T-helper 17 cell (primary cell): ENCODE results near the gene CWF19L1. TPM values are rescaled to one million over a fixed set of nuclear protein-coding genes. Genes with fewer than 3 reads are reported as not detected.

Experiments used
- ATAC-seq: fragments of 150-1000 bp; cut with Tn5 transposase; 2 replicates; pipeline ENCODE4 v1.10.0; 2021; ENCODE audit warnings: mild to moderate bottlenecking, moderate library complexity
- DNase-seq, 3 donors: peaks; one replicate each; pipeline versions ENCODE4 v3.0.0 to v3.0.0-alpha.2; 2020 to 2021
- H3K9me3 ChIP-seq: one replicate; pipeline ENCODE4 v1.7.0; 2013; ENCODE audit warnings: low read length, mild to moderate bottlenecking; ENCODE audit not compliant: control insufficient read depth, poor library complexity, severe bottlenecking
- H3K27ac Mint-ChIP-seq: one replicate; pipeline ENCODE4 v1.8.0; 2022; ENCODE audit warnings: mild to moderate bottlenecking, moderate library complexity, mixed read lengths
- H3K27me3 Mint-ChIP-seq: one replicate; pipeline ENCODE4 v1.8.0; 2022; ENCODE audit warnings: mixed read lengths
- H3K36me3 Mint-ChIP-seq: one replicate; pipeline ENCODE4 v1.8.0; 2022; ENCODE audit warnings: low read depth, mixed read lengths
- H3K4me1 Mint-ChIP-seq: one replicate; pipeline ENCODE4 v1.8.0; 2022; ENCODE audit warnings: mild to moderate bottlenecking, mixed read lengths
- H3K4me3 Mint-ChIP-seq: one replicate; pipeline ENCODE4 v1.8.0; 2022; ENCODE audit warnings: mild to moderate bottlenecking, moderate library complexity, mixed read lengths
- total RNA-seq, 4 donors: library from RNA in 2 of 4; stranded (reverse) in 2 of 4; gene quantifications; one replicate each; pipeline ENCODE4 v1.2.3 and lab custom pipeline; 2022 to 2026

The CWF19L1 gene
- total RNA-seq, 2 donors from 2014 or later, result 41.4 to 52.1 TPM

- Mint-ChIP-seq H3K36me3 (peaks cover 6% of the 10 kb centered on the region), H3K27me3 (no peaks in the 10 kb centered on the region), H3K4me3 (peak overlapping the region; percentile 97), H3K27ac (peak overlapping the region; percentile 98), H3K4me1 (peaks cover 51% of the 10 kb centered on the region)
- ATAC-seq (no peak), DNase-seq (no peak)
- H3K9me3 ChIP-seq, result no peaks in the 10 kb centered on the region
These were observed 82.6 kb downstream of the CWF19L1 start for GRCh38 chr10:100184840-100185239.

GRCh38 chr10:100184426-100184825 is 83.0 kb downstream of the CWF19L1 start:
- Mint-ChIP-seq H3K36me3 (peaks cover 6% of the 10 kb centered on the region), H3K27me3 (no peaks in the 10 kb centered on the region), H3K27ac (peak overlapping the region; percentile 98), H3K4me3 (peak overlapping the region; percentile 97), H3K4me1 (peaks cover 51% of the 10 kb centered on the region)
- ATAC-seq, result no peak
- no peaks in the 10 kb centered on the region for H3K9me3 ChIP-seq
- no peak for DNase-seq

DNA sequence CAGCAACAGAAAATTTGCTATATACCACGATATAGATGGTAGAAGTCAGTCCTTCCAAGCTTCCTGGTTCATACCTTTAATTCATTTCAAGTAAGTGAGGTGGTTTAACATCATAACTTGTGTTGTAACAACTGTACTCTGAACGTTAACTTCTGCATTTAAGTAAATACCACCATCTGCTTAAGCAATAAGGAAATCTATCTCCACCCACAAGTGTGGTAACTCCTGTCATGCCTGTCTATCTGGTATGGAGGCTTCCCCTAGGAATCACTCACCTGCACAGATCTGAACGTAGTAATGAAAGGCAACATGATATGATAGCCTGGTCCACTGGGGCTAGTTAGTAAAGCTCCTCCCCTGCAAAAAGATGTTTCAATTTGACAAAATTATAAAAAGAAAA is 84.0 kb downstream of the CWF19L1 start:
- DNase-seq (no peak), ATAC-seq (no peak)
- Mint-ChIP-seq H3K4me3 (no peak overlapping the region), H3K4me1 (peaks cover 50% of the 10 kb centered on the region), H3K36me3 (peaks cover 6% of the 10 kb centered on the region), H3K27ac (peak overlapping the region; percentile 93), H3K27me3 (no peaks in the 10 kb centered on the region)
- H3K9me3 ChIP-seq, result no peaks in the 10 kb centered on the region

GRCh38 chr10:100182908-100183307 is 84.5 kb downstream of the CWF19L1 start:
- Mint-ChIP-seq H3K36me3 (peaks cover 8% of the 10 kb centered on the region), H3K4me3 (no peak overlapping the region), H3K4me1 (peaks cover 48% of the 10 kb centered on the region)

More at GRCh38 chr10:100182908-100183307, 84.5 kb downstream of the CWF19L1 start:
- no peak for DNase-seq
- no peaks in the 10 kb centered on the region for H3K27me3 Mint-ChIP-seq
- peak overlapping the region; percentile 93 for H3K27ac Mint-ChIP-seq
- no peak for ATAC-seq
- H3K9me3 ChIP-seq, result no peaks in the 10 kb centered on the region

Other genes starting within 250 kb of the CWF19L1 start
- not detected for gene CPN1, start 185.8 kb downstream of the CWF19L1 start, total RNA-seq
- 1 to 10 TPM; 3.7 to 5.7 TPM for gene ERLIN1, start 81.6 kb downstream of the CWF19L1 start, total RNA-seq
- 10 to 100 TPM; 17.8 to 21.1 TPM for gene CHUK, start 38.0 kb downstream of the CWF19L1 start, total RNA-seq
- gene BLOC1S2, start 19.0 kb upstream of the CWF19L1 start, total RNA-seq, result 10 to 100 TPM; 40.4 to 58.2 TPM
- under 1 TPM in 1 of 2 donors, not detected in 1; 0.80 TPM for gene PKD2L1, start 62.6 kb upstream of the CWF19L1 start, total RNA-seq
- gene SCD, start 79.6 kb upstream of the CWF19L1 start, total RNA-seq, result 1 to 10 TPM in 1 of 2 donors, under 1 TPM in 1; 0.77 to 1.5 TPM
- not detected for gene WNT8B, start 195.4 kb upstream of the CWF19L1 start, total RNA-seq